Activated T-helper 9 cell treated with anti-CD3 and anti-CD28 coated beads, Interleukin-2, amount 50 U/mL, for 16 hours (primary cell): ENCODE measurements around the gene ADGRG6.

Experiments used
- DNase-seq: peaks from one replicate; pipeline ENCODE4 v3.0.0-alpha.2; 2020; ENCODE audit warnings: low read depth

The ADGRG6 gene

GRCh38 chr6:142349215-142349823, 47.5 kb downstream of the ADGRG6 start:
- no peak for DNase-seq

DNA sequence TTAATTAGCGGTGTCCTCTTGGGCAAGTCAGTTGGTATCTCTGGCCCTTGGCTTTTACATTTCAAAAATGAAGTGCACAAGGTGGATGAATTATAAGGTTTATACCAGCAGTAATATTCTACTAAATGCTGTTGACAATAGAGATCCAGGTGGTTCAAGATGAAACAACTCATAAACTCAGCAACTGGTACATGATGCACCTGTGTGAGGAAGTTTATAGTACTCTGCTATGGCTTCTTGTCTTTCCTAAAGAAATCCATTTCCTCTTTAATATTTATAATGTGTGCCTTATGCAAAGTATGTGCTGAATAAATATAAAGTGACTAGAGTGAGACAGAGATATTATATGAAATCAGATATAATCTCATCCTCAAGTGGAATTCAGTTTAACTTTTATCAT, 48.5 kb downstream of the ADGRG6 start:
- no peak for DNase-seq

DNA sequence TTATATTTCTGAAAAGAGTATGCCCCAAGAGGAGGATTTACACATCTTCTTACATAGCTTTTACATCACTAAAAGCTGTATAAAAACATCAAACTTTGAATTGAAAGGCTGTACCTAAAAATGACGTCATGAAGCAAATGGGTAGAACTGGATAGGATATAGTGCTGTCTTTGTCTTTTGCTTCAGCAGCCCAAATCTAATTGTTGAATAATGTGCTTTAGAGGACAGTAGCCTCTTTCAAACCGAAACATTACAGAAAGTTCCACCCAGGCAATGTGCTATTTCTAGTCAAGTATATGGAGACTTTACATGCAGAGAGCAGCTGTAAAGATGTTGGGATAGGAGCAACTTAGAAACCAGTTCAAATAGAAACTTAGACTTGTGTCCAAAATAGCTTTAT, 51.9 kb downstream of the ADGRG6 start:
- no peak for DNase-seq

- no peak for DNase-seq
Measured at GRCh38 chr6:142354650-142355049, 52.8 kb downstream of the ADGRG6 start.

- DNase-seq = no peak
Measured at GRCh38 chr6:142355520-142356174, 53.8 kb downstream of the ADGRG6 start.

GRCh38 chr6:142356201-142356883, 54.5 kb downstream of the ADGRG6 start:
- no peak for DNase-seq

GRCh38 chr6:142356884-142357225, 55.0 kb downstream of the ADGRG6 start:
- DNase-seq = no peak

DNA sequence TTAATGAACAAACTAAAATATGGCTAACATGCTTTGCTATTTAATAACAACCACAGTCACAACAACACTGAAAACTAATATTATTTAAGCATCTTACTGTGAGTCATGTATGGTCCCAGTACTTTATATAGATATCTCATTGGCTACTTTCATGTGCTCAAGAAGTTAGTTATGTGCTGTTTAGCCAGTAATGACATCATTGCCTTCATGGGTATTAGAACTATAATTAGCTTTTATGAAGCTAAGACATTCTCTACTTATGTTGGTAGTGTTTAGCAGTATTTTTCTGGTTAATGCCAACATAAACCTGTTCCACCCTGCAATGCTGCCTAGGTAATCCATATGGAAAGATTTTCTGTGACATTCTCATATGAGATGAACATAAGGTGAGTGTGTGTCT, 56.1 kb downstream of the ADGRG6 start:
- DNase-seq = no peak

DNA sequence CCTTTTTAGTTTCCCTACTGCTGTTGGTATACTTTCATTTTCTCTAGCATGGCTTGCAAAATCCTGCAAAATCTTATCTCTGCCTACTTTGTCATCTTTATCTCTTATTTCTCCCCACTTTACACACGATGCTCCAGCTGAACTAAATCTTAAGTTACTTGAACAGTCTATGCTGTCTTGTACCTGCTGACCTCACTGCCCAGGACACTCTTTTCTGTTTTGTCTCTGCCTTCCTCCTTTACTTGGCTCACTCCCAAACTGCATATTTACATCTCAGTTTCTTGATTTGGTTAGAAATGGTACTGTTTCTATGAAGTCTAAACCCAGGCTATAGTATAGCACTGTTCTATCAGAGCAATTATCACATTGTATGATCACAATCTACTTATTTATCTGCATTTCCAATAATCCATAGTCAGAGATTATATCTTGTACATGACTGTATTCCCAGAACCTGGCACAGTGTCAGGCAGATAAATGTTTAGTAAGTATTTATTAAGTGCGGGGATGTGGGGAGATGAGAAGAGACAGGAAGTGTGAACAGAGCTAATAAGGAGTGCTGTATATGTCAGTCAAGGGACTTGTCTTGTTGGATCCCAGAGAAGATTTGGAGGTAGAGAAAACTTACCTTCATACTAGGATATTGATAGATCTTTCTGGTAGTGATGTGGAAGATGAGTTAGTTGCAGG, 57.6 kb downstream of the ADGRG6 start:
- no peak for DNase-seq

DNA sequence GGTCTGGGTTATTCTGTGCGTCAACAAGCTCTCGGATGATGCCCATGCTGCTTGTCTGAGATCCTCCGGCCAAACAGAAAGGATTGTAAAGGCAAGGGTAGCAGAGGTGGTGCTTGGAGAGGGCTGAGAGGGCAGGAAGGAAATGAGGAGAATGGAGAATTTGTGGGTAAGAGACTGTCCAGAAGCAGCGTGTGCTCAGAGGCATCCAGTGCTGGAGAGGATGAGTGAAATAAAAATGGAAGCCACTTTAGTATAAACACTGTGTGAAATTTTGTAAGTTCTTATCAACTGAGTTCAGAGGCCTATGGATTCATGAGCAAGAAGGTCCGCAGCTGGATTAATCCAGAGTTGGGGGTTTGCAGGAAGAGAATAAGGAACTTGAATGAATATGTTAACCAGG, 59.5 kb downstream of the ADGRG6 start:
- DNase-seq = no peak

- DNase-seq = no peak
Measured at GRCh38 chr6:142361779-142362750, 60.3 kb downstream of the ADGRG6 start.

DNA sequence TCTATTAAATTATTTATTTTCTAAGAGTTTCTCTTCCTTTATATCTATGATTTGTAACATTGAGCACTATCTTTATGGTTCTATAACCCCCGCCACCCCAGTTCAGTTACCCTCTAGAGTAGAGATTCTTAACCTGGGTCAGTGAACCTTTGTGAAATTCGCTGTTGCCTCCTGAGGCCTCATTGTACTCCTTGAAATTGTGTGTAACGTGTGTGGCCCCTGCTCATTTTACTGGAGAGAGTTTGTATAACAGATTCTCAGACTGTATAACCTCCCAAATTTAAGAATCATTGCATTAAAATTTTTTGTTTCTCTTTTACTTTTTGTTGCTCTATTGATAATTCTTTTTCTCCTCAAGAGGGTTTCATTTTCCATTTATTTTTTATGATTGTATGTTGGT, 65.3 kb downstream of the ADGRG6 start:
- no peak for DNase-seq

- no peak for DNase-seq
Measured at GRCh38 chr6:142367501-142368018, 65.8 kb downstream of the ADGRG6 start.

DNA sequence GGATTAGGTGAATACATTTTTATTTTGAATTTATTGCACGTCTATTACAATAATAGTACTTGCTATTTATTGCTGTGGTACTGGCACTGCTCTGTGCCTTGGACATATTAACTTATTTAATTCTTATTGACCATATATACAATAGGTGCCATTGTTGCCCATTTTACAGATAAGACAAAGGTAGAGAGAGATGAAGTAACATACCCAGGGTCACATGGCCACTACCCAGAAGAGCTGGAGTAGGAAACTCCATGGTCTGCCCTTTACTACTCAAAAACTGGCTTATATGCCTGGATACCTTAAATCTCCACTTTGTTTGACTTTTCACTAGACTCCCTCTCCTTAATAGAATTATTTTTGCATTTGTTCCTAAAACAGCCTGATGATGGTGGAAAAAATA, 67.5 kb downstream of the ADGRG6 start:
- no peak for DNase-seq

GRCh38 chr6:142372348-142372747, 70.5 kb downstream of the ADGRG6 start:
- no peak for DNase-seq

DNA sequence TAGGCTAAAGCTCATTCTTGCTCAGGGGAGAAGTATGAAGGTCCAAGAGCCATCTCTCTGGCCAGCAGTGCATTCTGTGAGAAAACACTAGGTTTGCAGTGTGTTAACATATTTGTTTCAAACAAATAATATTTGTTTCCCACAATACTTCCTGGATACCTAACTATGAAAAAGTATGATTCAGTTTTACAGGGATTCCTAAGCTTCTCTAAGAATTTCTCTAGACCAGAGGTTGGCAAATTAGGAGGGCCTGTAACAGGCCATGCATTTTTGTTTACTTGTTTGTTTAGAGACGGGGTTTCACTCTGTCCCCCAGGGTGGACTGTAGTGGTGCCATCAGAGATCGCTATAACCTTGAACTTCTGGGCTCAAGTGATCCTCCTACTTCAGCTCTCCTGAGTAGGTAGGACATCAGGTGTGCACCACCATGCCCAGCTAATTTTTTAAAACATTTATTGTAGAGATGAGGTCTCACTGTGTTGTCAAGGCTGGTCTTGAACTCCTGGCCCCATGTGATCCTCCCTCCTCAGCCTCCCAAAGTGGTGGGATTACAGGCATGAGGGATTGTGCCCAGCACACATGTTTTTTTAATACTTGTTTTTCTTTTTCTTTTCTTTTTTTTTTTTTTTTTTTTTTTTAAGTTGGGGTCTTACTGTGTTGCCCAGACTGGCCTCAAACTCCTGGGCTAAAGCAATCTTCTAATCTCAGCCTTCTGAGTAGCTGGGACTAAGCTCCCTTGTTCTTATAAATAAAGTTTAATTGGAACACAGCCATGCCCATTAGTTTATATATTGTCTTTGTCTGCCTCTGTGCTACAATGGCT, 71.7 kb downstream of the ADGRG6 start:
- no peak for DNase-seq

- no peak for DNase-seq
Measured at GRCh38 chr6:142374091-142374770, 72.4 kb downstream of the ADGRG6 start.

DNA sequence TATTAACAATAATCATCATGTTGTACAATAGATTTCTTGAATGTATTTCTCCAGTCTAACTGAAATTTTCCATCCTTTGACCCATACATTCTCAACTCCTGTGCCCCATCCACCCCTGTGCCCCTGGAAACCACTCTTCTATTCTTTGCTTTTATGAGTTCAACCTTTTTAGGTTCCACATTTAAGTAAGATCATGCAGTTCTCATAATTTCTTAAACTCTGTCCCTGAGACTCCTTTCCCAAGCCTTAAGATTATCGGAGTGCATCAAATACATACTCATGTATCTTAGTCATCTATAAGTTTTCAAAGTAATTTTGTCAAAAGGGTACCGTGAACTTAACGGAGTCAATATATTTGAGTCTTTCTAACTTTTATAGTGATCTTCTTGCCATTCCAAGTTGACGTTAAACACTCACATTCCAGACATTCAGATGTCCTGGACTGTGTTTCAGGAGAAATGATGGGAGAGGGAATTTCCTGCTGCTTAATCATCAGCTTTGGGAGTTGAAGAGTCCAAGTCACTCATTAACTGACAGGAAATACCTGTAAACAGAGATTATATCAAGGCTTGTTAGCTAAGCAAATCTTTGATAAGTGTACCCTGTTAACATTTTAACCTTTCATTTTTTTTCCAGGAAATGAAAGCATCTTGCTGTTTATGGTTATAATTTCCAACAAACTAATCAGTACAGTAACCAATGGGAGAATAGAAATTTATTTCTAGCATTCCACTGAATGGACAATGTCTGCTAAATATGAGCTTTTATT, 73.3 kb downstream of the ADGRG6 start:
- no peak for DNase-seq

- no peak for DNase-seq
Measured at GRCh38 chr6:142376115-142376514, 74.3 kb downstream of the ADGRG6 start.
